ENCODE results near the gene ERICH6. TPM values are rescaled to one million over a fixed set of nuclear protein-coding genes. Genes with fewer than 3 reads are reported as not detected.

The ERICH6 gene
- total RNA-seq, 2 experiments from 2014 or later = not detected

- POLR2A ChIA-PET = no interaction called here
- CTCF ChIA-PET = no interaction called here
These were observed 6.4 kb upstream of the ERICH6 start for GRCh38 chr3:150710097-150710496.

GRCh38 chr3:150703299-150703755, 393 bp downstream of the ERICH6 start:
- CTCF ChIA-PET = interaction anchor here (0.7 to 1.5 kb wide), 4 partner anchors 10 to 59 kb away, joined by 3 to 7 read pairs (median 3); no protein-coding TSS in a partner anchor
- POLR2A ChIA-PET = interaction anchor here (0.9 to 1.2 kb wide), 7 partner anchors 56 to 294 kb away, joined by 3 to 10 read pairs (median 6); partner anchors contain the start of genes SELENOT and SIAH2

- ChIA-PET POLR2A (no interaction called here), CTCF (no interaction called here)
These were observed 4.6 kb downstream of the ERICH6 start for GRCh38 chr3:150699068-150699639.

- ChIA-PET POLR2A (no interaction called here), CTCF (no interaction called here)
These were observed 6.1 kb downstream of the ERICH6 start for GRCh38 chr3:150697646-150698045.

GRCh38 chr3:150691414-150692040, 12.2 kb downstream of the ERICH6 start:
- CTCF ChIA-PET = no interaction called here
- POLR2A ChIA-PET = no interaction called here

- CTCF ChIA-PET = no interaction called here
- POLR2A ChIA-PET = no interaction called here
These were observed 16.1 kb downstream of the ERICH6 start for GRCh38 chr3:150687613-150688012.

GRCh38 chr3:150682824-150683223, 20.9 kb downstream of the ERICH6 start:
- ChIA-PET CTCF (no interaction called here), POLR2A (no interaction called here)

- CTCF ChIA-PET = interaction anchor here (0.7 kb wide), 2 partner anchors 16 to 141 kb away, joined by 4 to 5 read pairs; no protein-coding TSS in a partner anchor
- POLR2A ChIA-PET = no interaction called here
These were observed 21.4 kb downstream of the ERICH6 start for GRCh38 chr3:150682279-150682678.

GRCh38 chr3:150681057-150681456, 22.7 kb downstream of the ERICH6 start:
- POLR2A ChIA-PET = no interaction called here
- CTCF ChIA-PET = no interaction called here

GRCh38 chr3:150680562-150680961, 23.2 kb downstream of the ERICH6 start:
- POLR2A ChIA-PET = no interaction called here
- CTCF ChIA-PET = no interaction called here

- ChIA-PET CTCF (no interaction called here), POLR2A (no interaction called here)
These were observed 28.1 kb downstream of the ERICH6 start for GRCh38 chr3:150675587-150675986.

GRCh38 chr3:150673966-150674365, 29.8 kb downstream of the ERICH6 start:
- ChIA-PET POLR2A (no interaction called here), CTCF (no interaction called here)

- CTCF ChIA-PET = interaction anchor here (0.6 kb wide), 2 partner anchors 16 to 30 kb away, joined by 4 read pairs; no protein-coding TSS in a partner anchor
- POLR2A ChIA-PET = no interaction called here
These were observed 37.6 kb downstream of the ERICH6 start for GRCh38 chr3:150666167-150666566.

GRCh38 chr3:150663461-150663860, 40.3 kb downstream of the ERICH6 start:
- ChIA-PET CTCF (no interaction called here), POLR2A (no interaction called here)

GRCh38 chr3:150662410-150663200, 41.1 kb downstream of the ERICH6 start:
- CTCF ChIA-PET = no interaction called here
- POLR2A ChIA-PET = no interaction called here

GRCh38 chr3:150656316-150656715, 47.4 kb downstream of the ERICH6 start:
- ChIA-PET CTCF (no interaction called here), POLR2A (no interaction called here)

- ChIA-PET CTCF (interaction anchor here (0.7 kb wide), 1 partner anchor 10 kb away, joined by 3 read pairs; no protein-coding TSS in a partner anchor), POLR2A (no interaction called here)
These were observed 50.6 kb downstream of the ERICH6 start for GRCh38 chr3:150653110-150653561.

- ChIA-PET POLR2A (no interaction called here), CTCF (interaction anchor here (0.6 kb wide), 1 partner anchor 61 kb away, joined by 3 read pairs; no protein-coding TSS in a partner anchor)
These were observed 63.5 kb downstream of the ERICH6 start for GRCh38 chr3:150640256-150640655.

GRCh38 chr3:150639262-150639661, 64.5 kb downstream of the ERICH6 start:
- CTCF ChIA-PET = no interaction called here
- POLR2A ChIA-PET = no interaction called here

GRCh38 chr3:150636258-150636657, 67.5 kb downstream of the ERICH6 start:
- ChIA-PET POLR2A (no interaction called here), CTCF (interaction anchor here (0.6 kb wide), 1 partner anchor 29 kb away, joined by 4 read pairs; no protein-coding TSS in a partner anchor)

All from activated CD8-positive, alpha-beta memory T cell treated with anti-CD3 and anti-CD28 coated beads for 36 hours (primary cell).